ES-I3 (cell line): Measurements from ENCODE around the gene TYMS.
A peak's percentile ranks its signal among the peaks of the same experiment; 100 is the strongest.

ENCODE experiments used
- H3K36me3 ChIP-seq: 2 replicates; pipeline ENCODE4 v1.6.1; 2013; ENCODE audit warnings: mild to moderate bottlenecking, low read length, control low read depth, moderate library complexity; ENCODE audit not compliant: insufficient read depth
- H3K4me1 ChIP-seq: 2 replicates; pipeline ENCODE4 v1.6.1; 2013; ENCODE audit warnings: mild to moderate bottlenecking, control low read depth, low read length; ENCODE audit not compliant: insufficient read depth
- H3K9ac ChIP-seq: 2 replicates; pipeline ENCODE4 v1.6.1; 2013; ENCODE audit warnings: low read depth, mild to moderate bottlenecking, low read length, moderate library complexity
- H3K9me3 ChIP-seq: 2 replicates; pipeline ENCODE4 v1.6.1; 2013; ENCODE audit warnings: mild to moderate bottlenecking, low read length, moderate library complexity; ENCODE audit not compliant: control insufficient read depth, insufficient read depth

The TYMS gene

DNA sequence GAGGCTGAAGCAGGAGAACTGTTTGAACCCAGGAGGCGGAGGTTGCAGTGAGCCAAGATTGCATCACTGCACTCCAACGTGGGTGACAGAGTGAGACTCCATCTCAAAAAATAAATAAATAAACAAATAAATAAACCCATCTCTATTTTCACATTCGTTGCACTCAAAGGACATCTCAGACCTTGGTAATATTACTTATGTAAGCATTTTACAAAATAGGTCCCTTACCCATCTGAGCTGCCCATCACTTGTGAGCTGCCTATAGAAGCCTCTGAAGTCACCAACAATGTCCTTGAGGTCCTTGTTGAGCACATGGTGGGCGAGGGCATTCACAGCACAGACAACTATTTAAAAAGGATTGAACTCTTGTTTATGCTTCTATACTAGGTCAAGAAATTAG lies 39.6 kb downstream of the TYMS start:
- no peak overlapping the region for H3K9ac ChIP-seq
- H3K36me3 ChIP-seq: peaks cover 5% of the 10 kb centered on the region
- no peaks in the 10 kb centered on the region for H3K9me3 ChIP-seq
- H3K4me1 ChIP-seq: no peaks in the 10 kb centered on the region

DNA sequence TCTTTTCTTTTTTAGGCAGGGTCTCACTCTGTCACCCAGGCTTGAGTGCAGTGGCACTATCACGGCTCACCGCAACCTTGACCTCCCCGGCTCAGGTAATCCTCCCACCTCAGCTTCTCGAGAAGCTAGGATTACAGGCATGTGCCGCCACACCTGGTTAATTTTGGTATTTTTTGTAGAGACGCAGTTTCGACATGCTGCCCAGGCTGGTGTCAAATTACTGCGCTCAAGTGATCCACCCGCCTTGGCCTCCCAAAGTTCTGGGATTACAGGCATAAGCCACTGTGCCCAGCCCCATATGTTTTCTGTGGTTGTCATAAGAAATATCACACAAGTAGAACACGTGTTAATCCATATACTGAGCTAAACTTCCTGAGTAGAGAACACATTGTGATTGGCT lies 40.3 kb downstream of the TYMS start:
- no peak overlapping the region for H3K9ac ChIP-seq
- H3K36me3 ChIP-seq: peaks cover under 1% of the 10 kb centered on the region

DNA sequence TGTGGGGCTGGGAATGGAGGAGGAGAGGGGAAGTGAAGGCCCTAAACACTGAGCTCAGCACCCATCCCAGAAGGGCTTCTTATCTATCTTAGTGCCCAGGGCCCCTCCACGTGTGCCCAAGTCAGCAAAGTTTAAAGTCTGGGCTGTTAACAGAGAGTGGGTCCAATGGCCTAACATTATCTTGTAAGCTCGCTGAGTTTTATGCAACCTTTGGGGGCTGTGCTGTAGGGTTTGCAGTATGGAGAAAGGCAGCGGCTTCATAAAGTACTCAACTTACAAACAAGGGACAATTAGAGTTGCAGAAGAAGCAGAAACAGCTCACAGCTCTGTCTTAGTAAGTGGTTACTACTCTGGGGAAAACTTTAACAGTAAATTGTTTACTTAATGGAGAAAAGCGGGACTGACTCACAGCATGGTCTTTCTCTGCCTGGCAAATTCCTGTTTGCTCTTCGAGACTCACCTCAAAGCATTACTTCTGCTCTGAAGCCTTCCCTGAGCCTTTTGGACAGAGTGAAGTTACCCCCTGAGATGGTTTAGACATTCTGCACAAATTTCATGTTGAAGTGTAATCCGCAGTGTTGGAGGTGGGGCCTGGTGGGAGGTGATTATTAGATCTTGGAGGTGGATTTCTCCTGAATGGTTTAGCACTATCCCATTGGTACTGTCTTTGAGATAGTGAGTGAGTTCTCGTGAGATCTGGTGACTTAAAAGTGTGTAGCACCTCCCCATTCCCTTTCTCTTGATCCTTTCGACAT lies 45.9 kb downstream of the TYMS start:
- Histone ChIP-seq H3K36me3 (no peaks in the 10 kb centered on the region; the same call in 1 of the 2 replicates), H3K9me3 (no peaks in the 10 kb centered on the region), H3K4me1 (no peaks in the 10 kb centered on the region; the same call in 1 of the 2 replicates), H3K9ac (no peak overlapping the region)

More for the DNA sequence above, 40.3 kb downstream of the TYMS start:
- Histone ChIP-seq H3K4me1 (no peaks in the 10 kb centered on the region), H3K9me3 (no peaks in the 10 kb centered on the region)

DNA sequence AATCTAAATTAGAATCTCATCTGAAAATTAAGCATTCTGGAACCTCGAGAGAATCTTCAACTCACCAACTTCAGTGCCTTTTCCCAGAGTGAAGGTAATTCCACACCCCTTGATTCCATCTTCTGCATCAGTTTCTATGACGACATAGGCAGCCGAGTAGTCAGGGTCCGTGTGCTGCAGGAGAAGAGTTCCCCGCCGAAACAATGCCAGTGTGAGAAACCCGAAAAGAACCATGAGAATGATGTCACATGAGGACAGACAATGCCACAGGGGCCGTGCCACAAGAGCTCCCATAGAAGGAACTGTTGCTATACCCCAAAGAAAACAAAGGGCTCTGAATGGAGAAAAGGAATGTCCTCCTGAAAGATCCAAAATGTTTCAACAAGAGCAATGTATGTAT lies 49.0 kb downstream of the TYMS start:
- Histone ChIP-seq H3K9ac (no peak overlapping the region), H3K36me3 (no peaks in the 10 kb centered on the region; the same call in 1 of the 2 replicates), H3K4me1 (no peaks in the 10 kb centered on the region; the same call in 1 of the 2 replicates), H3K9me3 (no peaks in the 10 kb centered on the region)

DNA sequence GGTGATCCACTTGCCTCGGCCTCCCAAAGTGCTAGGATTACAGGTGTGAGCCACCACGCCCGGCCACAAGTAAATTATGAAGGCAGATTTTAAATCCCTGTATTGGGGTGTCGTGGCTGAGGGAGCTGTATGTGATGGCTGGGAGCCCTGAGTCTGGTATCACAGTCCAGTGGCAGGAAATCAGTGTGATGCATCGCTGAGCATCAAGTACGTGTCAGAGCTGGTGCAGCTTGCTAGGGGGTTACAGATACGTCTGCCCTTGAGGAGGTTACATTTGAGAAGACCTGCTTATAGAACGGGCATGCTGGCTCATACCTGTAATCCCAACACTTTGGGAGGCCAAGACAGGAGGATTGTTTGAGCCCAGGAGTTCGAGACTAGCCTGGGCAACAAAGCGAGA lies 50.6 kb downstream of the TYMS start:
- Histone ChIP-seq H3K36me3 (no peaks in the 10 kb centered on the region; the same call in 1 of the 2 replicates), H3K4me1 (no peaks in the 10 kb centered on the region; the same call in 1 of the 2 replicates), H3K9me3 (no peaks in the 10 kb centered on the region), H3K9ac (no peak overlapping the region)

DNA sequence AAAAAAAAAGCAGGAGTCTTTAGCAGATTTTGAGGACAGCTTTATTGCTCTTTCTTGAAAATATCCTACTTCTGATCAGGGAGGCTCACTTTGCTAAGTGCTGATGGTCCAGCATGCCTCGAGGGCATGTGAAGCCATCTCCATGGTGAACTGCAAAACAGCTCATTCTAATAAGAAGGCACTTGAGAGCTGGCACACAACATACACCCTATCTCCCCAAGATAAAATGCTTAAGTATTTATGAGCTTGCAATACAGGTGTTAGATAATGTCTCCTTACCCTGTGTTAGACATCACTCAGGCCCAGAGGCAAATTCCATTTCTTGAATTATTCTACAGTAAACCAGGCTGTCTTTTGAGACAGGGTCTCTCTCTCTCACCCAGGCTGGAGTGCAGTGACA lies 52.3 kb downstream of the TYMS start:
- Histone ChIP-seq H3K36me3 (no peaks in the 10 kb centered on the region; the same call in 1 of the 2 replicates), H3K4me1 (no peaks in the 10 kb centered on the region), H3K9me3 (peaks cover 2% of the 10 kb centered on the region; the same call in 1 of the 2 replicates), H3K9ac (no peak overlapping the region)

DNA sequence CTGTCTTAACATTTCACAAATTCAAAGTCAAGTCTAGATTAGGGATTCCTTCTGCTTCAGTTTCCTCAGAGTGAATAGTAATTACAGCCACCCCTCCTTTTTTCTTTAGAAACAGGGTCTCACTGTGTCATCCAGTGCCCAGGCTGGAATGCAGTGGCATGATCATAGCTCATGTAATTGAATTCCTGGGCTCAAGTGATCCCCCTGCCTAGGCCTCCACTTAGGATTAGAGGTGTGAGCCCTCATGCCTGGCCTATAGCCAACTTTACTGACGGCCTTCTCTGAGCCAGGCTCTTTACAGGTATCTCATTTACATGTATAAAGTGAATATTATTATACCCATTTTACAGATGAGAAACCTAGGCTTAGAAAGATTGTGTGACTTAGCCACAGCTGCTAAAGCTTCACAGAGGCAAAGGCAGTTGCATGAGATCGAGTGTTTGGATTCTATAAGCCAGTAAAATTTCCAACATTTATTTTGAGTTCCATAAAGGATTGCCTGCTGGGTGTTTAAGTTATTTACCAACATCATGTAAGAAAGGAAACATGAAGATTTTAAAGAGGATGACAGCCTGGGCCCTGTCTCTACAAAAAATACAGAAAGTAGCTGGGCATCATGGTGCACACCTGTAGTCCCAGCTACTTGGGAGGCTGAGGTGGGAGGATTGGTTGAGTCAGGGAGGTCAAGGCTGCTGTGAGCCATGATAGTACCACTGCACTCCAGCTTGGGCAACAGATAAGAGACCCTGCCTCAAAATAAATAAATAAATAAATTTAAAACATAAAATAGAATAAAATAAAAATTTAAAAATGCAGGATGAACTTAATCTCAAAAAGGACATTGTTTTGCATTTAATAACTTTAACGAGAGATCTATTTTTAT lies 53.2 kb downstream of the TYMS start:
- Histone ChIP-seq H3K9me3 (peaks cover 2% of the 10 kb centered on the region; the same call in 1 of the 2 replicates), H3K4me1 (no peaks in the 10 kb centered on the region), H3K36me3 (no peaks in the 10 kb centered on the region; the same call in 1 of the 2 replicates), H3K9ac (no peak overlapping the region; the same call in 1 of the 2 replicates)

DNA sequence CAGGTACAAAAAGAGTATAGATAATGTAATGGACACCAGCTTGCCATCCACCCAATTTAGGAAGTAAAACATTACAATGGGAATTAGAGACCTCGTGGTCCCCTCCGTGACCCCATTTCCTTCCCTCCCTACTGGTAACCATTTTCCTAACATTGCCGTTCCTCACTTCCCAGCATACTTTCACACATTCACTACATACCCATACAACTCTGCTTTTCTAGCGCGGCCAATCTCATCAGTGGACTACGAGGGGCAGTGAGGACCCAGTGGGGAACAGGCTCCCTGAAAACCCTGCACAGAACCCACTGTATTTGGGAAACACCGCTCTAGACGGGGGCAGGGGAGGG lies 53.8 kb downstream of the TYMS start:
- peaks cover 2% of the 10 kb centered on the region; the same call in 1 of the 2 replicates for H3K9me3 ChIP-seq
- H3K4me1 ChIP-seq: no peaks in the 10 kb centered on the region
- no peaks in the 10 kb centered on the region; the same call in 1 of the 2 replicates for H3K36me3 ChIP-seq
- H3K9ac ChIP-seq: peak overlapping the region; percentile 95

DNA sequence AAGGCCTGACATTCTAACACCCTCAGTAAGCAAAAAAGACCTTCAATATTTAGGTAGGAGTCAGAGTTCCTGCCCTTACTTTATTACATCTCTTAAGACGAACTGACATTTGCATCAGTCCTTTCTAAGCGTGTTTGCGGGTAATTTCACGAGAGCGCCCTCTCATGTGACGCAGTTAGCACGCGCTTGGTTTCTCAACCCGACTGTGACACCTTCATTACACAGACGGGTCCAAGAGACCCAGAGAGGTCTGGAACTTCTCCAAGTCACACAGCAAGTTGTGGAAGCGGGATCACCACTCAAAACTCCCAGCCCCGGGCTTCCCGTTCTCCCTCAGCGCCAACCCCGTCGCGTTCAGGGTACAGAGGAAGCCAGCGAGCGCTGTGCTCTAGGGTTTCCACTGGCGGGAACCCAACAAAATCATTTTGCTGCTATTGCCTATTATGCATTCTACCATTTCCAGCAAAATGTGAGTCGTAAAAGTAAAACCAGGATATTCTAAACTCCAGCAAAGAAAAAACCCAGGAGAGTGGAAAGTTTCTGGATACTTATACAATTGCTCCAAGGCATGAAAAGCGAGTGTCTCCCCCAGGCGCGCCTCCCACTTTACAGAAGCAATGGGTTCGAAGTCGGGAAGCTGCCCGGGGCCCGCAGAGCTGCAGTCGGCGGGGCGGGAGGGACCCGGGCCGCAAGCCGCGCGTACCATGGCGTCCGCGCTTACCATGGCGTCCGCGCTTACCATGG lies 54.4 kb downstream of the TYMS start:
- no peaks in the 10 kb centered on the region; the same call in 1 of the 2 replicates for H3K36me3 ChIP-seq
- no peaks in the 10 kb centered on the region for H3K4me1 ChIP-seq
- H3K9me3 ChIP-seq: peaks cover 2% of the 10 kb centered on the region; the same call in 1 of the 2 replicates
- H3K9ac ChIP-seq: peak overlapping the region; percentile 95

DNA sequence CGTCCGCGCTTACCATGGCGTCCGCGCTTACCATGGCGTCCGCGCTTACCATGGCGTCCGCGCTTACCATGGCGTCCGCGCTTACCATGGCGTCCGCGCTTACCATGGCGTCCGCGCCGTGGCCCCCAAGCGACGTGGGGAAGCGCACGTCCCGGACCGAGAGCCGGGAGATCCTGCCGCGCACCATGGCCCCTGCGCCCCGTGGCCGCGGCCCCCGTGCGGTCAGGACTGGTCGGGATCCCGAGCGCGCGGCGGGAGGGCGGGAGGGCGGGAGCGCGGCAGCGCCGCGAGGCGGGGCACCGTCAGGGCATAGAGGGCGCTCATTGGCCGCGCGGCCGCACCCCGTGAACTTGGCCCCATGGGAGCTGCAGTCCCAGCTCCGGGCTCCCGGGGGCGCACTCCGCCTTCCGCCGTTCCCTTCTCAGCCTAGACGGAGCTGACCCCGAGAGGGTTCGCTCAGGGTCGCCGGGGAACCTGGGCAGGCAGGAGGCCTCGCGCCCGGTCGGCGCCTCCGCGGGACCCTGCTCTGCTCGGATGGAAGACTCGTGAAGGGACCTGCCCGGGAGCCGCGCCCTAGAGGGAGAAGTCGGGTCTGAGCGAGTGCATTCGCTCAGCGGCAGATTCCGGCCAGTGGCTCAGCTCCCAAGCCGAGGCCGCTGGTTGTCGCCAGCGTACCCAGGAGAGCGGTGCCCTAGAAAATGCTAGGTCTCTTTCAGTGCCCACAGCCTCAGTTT lies 55.1 kb downstream of the TYMS start, which contains the start of gene ENOSF1:
Gene ENOSF1 (minus strand): TSS at position 230 of the 734 bp plus-strand sequence. CDS start 43 bp downstream, at position 187.
- Histone ChIP-seq H3K9ac (peak within 1 kb of the TSS; percentile 95), H3K9me3 (peaks cover 2% of the 10 kb centered on the region; the same call in 1 of the 2 replicates), H3K4me1 (no peaks in the 10 kb centered on the region), H3K36me3 (no peaks in the 10 kb centered on the region; the same call in 1 of the 2 replicates)

DNA sequence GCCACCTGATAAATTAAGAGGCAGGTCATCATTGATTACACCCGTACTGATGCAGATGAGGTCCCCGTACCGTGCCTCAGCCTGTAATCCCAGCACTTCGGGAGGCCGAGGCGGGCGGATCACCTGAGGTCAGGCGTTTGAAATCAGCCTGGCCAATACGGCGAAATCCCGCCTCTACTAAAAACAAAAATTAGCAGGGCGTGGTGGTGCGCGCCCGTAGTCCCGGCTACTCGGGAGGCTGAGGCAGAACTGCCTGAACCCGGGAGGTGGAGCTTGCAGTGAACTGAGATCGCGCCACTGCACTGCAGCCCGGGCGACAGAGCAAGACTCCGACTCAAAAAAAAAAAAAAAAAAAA lies 55.7 kb downstream of the TYMS start:
- no peaks in the 10 kb centered on the region for H3K4me1 ChIP-seq
- H3K9me3 ChIP-seq: peaks cover 2% of the 10 kb centered on the region; the same call in 1 of the 2 replicates
- H3K9ac ChIP-seq: peak overlapping the region; percentile 39
- H3K36me3 ChIP-seq: no peaks in the 10 kb centered on the region; the same call in 1 of the 2 replicates

DNA sequence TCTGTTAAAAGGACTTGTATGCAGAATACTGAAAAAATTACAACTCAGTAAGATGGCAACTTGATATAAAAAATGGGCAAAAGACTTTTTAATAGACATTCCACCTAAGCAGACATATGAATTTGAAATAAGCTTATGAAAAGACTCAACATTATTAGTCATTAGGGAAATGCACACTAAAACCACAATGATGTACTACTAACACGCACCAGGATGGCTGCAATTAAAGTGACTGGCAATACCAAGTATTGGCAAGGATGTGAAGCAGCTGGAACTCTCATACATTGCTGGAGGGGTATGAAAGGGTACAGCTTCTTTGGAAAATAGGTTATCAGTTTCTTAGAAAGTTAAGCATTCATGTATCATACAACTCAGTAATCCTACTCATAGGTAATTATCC lies 58.2 kb downstream of the TYMS start:
- Histone ChIP-seq H3K9ac (no peak overlapping the region), H3K4me1 (no peaks in the 10 kb centered on the region), H3K9me3 (peaks cover 2% of the 10 kb centered on the region; the same call in 1 of the 2 replicates), H3K36me3 (no peaks in the 10 kb centered on the region)

DNA sequence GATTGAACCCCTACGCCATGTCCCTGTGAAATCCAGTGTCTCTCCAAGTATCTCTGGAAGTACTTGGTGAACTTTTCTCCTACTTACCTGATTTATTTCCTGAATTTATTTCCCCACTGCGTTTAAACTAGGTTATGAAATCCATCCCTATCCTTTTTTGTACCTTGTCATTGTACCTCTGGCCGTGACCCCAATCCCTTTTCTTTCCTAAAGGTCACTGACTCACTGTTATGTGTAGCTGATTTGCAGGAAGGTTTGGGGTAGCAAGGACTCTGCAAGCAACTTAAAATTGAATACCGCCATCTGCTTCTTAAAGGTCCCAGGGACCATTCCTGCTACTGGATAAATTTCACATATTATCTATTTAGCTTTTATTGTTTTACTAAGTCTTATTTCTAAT lies 59.5 kb downstream of the TYMS start:
- H3K9me3 ChIP-seq: peaks cover 2% of the 10 kb centered on the region; the same call in 1 of the 2 replicates
- no peaks in the 10 kb centered on the region for H3K4me1 ChIP-seq
- H3K36me3 ChIP-seq: no peaks in the 10 kb centered on the region
- H3K9ac ChIP-seq: no peak overlapping the region
